ENCODE results near the gene ZNF865. TPM values are rescaled to one million over a fixed set of nuclear protein-coding genes. Genes with fewer than 3 reads are reported as not detected.

Gene ZNF865
- total and polyA plus RNA-seq, 10 donors = 4.8 to 23.3 (median 14.3) TPM

- intact Hi-C loops (cut with DNase I; ENCODE audit: low total_unique reads) = no loop called here
- peak within 1 kb of the TSS; percentile 61 to 96 (median 78) for H3K4me3 ChIP-seq
- H3K36me3 ChIP-seq = peaks cover 0 to 23% (median 15%) of the 10 kb centered on the region in 6 donors
- DNase-seq = peak; percentile 94
- 0 to 3% (median 2%) methylated on average over 25 to 56 of the region's 56 CpGs for WGBS, 5 donors
- H3K27ac ChIP-seq = peak within 1 kb of the TSS; percentile 88 to 94 (median 92)
- TF ChIP-seq POLR2A (IDR thresholded peaks at IDR 0.05) (peak in 1 of 3 donors; percentile 36), POLR2AphosphoS5 (IDR thresholded peaks at IDR 0.05) (peak; percentile 82 to 87 (median 85)), CTCF (IDR thresholded peaks at IDR 0.05 in 8 of 11, conservative IDR thresholded peaks at IDR 0.05 in 3 of 11) (peak in 1 of 11 experiments; percentile 10)
- no peaks in the 10 kb centered on the region for H3K9me3 ChIP-seq
- H3K4me1 ChIP-seq = peaks cover 33 to 100% (median 86%) of the 10 kb centered on the region in 6 donors
- H3K27me3 ChIP-seq (replicated peaks in 1 of 7) = peaks cover 0 to 16% (median 0%) of the 10 kb centered on the region in 7 donors
Measured at GRCh38 chr19:55643003-55643886, 37.8 kb downstream of the ZNF865 start, which contains the start of gene ZNF581. ZNF581 (plus strand) TSS chr19:55643649; CDS start chr19:55644572, 923 bp downstream.

- no peak for TF ChIP-seq CTCF (IDR thresholded peaks at IDR 0.05 in 8 of 11, conservative IDR thresholded peaks at IDR 0.05 in 3 of 11)
- TF ChIP-seq POLR2AphosphoS5 (IDR thresholded peaks at IDR 0.05) = no peak
- TF ChIP-seq POLR2A (IDR thresholded peaks at IDR 0.05) = no peak
- WGBS, 5 donors = 0 to 2% (median 1%) methylated on average over 14 to 15 of the region's 15 CpGs
- no peak for DNase-seq
Measured at GRCh38 chr19:55643887-55644176, 38.4 kb downstream of the ZNF865 start.

GRCh38 chr19:55644191-55644833 is 38.9 kb downstream of the ZNF865 start:
- peaks cover 0 to 18% (median 13%) of the 10 kb centered on the region in 6 donors for H3K36me3 ChIP-seq
- no peaks in the 10 kb centered on the region for H3K9me3 ChIP-seq
- TF ChIP-seq POLR2A (IDR thresholded peaks at IDR 0.05) (no peak), CTCF (IDR thresholded peaks at IDR 0.05 in 8 of 11, conservative IDR thresholded peaks at IDR 0.05 in 3 of 11) (no peak), POLR2AphosphoS5 (IDR thresholded peaks at IDR 0.05) (no peak)
- peaks cover 0 to 21% (median 0%) of the 10 kb centered on the region in 7 donors for H3K27me3 ChIP-seq (replicated peaks in 1 of 7)
- intact Hi-C loops (cut with DNase I; ENCODE audit: low total_unique reads) = no loop called here
- peak overlapping the region; percentile 61 to 96 (median 78) for H3K4me3 ChIP-seq
- H3K4me1 ChIP-seq = peaks cover 43 to 100% (median 90%) of the 10 kb centered on the region in 6 donors
- no peak for DNase-seq
- peak overlapping the region in 7 of 8 donors; percentile 88 to 94 (median 92) for H3K27ac ChIP-seq
- 49 to 65% (median 53%) methylated on average over 12 of the region's 12 CpGs for WGBS, 5 donors

More at GRCh38 chr19:55643887-55644176, 38.4 kb downstream of the ZNF865 start:
- no peaks in the 10 kb centered on the region for H3K9me3 ChIP-seq
- H3K4me1 ChIP-seq = peaks cover 38 to 100% (median 89%) of the 10 kb centered on the region in 6 donors
- peak overlapping the region; percentile 61 to 96 (median 78) for H3K4me3 ChIP-seq
- peak overlapping the region; percentile 88 to 94 (median 92) for H3K27ac ChIP-seq
- peaks cover 0 to 18% (median 13%) of the 10 kb centered on the region in 6 donors for H3K36me3 ChIP-seq
- peaks cover 0 to 21% (median 0%) of the 10 kb centered on the region in 7 donors for H3K27me3 ChIP-seq (replicated peaks in 1 of 7)
- intact Hi-C loops (cut with DNase I; ENCODE audit: low total_unique reads) = no loop called here
